Subcutaneous abdominal adipose tissue (tissue), 5 donors: ENCODE measurements around the gene TBX15.

Experiments
- H3K27ac ChIP-seq: one replicate; pipeline ENCODE4 v1.7.0; 2013; ENCODE audit warnings: low read depth, mild to moderate bottlenecking, inconsistent platforms, low read length, moderate library complexity
- H3K27me3 ChIP-seq, 5 donors: one replicate each; pipeline ENCODE4 v1.7.0; 2013; ENCODE audit warnings: low read length in 5 of 5, inconsistent platforms in 1 of 5; ENCODE audit not compliant: control insufficient read depth in 5 of 5, insufficient read depth in 4 of 5
- H3K36me3 ChIP-seq, 5 donors: one replicate each; pipeline ENCODE4 v1.7.0; 2013; ENCODE audit warnings: low read length in 5 of 5; ENCODE audit not compliant: control insufficient read depth in 5 of 5, insufficient read depth in 5 of 5
- H3K4me1 ChIP-seq, 5 donors: one replicate each; pipeline ENCODE4 v1.7.0; 2013; ENCODE audit warnings: low read length in 5 of 5, mild to moderate bottlenecking in 3 of 5, moderate library complexity in 1 of 5; ENCODE audit not compliant: control insufficient read depth in 5 of 5, insufficient read depth in 5 of 5
- H3K4me3 ChIP-seq, 5 donors: one replicate each; pipeline ENCODE4 v1.7.0; 2013; ENCODE audit warnings: low read length in 5 of 5, low read depth in 1 of 5
- H3K9ac ChIP-seq, 5 donors: one replicate each; pipeline ENCODE4 v1.7.0; 2013; ENCODE audit warnings: low read length in 5 of 5, mild to moderate bottlenecking in 4 of 5, moderate library complexity in 3 of 5
- H3K9me3 ChIP-seq, 5 donors: one replicate each; pipeline ENCODE4 v1.7.0; 2013; ENCODE audit warnings: low read length in 5 of 5; ENCODE audit not compliant: control insufficient read depth in 5 of 5
- donor health status: healthy.
- donor health status: healthy.
- donor health status: healthy.
- donor health status: healthy.
- donor health status: healthy.

Gene TBX15

DNA sequence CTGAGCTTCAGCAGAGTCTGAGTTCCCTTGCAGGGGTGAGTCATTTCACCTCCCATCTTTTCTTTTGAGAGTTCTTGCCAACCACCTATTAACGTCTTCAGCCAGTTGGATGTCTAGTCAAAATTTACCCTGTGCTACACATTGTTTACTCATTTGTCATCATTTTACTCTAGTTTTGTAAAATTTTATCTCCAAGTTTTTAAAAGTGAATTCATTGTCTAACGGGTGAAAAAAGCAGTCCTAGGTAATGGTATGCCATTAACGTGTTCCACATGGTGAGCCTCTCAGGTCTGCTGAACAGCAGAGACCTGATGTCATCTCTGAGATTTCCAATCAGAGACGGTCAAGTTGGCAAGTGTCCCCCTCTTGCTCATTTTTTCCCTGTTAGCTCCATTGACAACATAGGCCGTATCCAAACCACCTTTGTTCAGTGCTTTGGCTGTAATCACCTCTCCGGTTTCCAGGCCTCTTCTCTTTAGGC lies 85.4 kb downstream of the TBX15 start:
- Histone ChIP-seq H3K27ac (no peak overlapping the region), H3K4me3 (no peak overlapping the region), H3K36me3 (peaks cover 7 to 39% (median 23%) of the 10 kb centered on the region in 5 donors), H3K9me3 (no peaks in the 10 kb centered on the region), H3K4me1 (peaks cover 0 to 8% (median 4%) of the 10 kb centered on the region in 5 donors), H3K27me3 (no peaks in the 10 kb centered on the region), H3K9ac (no peak overlapping the region)

DNA sequence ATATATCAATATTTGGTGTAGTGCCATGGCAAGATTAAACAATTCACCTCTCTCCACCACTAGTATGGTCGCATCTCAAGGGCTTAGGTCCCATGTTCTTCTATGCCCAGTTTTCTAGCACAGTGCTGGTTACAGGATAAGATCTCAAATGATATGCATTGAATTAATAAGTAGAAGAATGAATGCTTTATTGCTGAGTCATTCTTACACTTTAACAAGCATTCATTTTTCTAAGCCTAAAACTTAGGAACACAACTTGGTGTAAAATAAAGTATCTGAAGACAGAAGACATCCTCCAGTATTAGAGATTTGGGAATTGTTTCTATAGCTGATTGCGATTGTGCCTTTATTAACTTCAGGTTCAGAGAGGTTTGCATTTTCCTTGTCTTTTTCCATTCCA lies 85.8 kb downstream of the TBX15 start:
- Histone ChIP-seq H3K4me3 (no peak overlapping the region), H3K27me3 (no peaks in the 10 kb centered on the region), H3K9ac (no peak overlapping the region), H3K27ac (no peak overlapping the region), H3K4me1 (peaks cover 0 to 8% (median 4%) of the 10 kb centered on the region in 5 donors), H3K9me3 (no peaks in the 10 kb centered on the region), H3K36me3 (peaks cover 7 to 39% (median 23%) of the 10 kb centered on the region in 5 donors)

DNA sequence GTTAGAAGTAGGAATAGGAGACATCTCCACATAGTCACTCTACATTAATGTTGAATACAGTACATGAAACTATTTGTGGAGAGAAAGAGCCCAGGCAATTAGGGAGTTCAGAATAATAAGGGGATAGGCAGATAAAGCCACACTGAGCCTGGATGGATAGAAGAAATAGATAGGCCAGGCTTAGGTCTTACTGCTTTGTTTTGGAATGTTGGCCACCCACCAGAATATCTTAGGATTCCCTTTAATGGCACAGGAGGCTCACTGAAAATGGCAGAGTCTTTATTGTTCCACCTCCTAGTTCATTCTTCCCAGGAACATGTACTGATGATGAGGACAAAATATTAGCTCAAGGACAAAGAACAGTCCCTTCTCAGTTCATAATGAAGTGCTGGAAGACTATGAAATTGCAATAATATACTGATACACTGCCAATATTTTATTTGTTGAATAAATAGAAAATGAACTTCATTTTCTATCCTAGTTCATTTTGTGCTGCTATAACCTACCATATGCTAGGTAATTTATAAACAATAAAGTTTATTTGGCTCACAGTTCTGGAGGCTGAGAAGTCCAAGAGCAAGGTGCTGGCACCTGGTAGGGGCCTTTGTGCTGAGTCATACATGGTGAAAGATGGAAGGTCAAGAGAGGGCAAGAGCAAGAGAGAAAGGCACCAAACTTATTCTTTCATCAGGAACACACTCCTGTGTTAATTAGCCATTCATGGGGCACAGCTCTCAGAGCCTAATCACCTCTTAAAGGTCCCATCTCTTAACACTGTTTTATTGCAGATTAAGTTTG lies 87.3 kb downstream of the TBX15 start:
- no peak overlapping the region for H3K9ac ChIP-seq
- H3K4me1 ChIP-seq, result peaks cover 0 to 8% (median 4%) of the 10 kb centered on the region in 5 donors
- H3K27me3 ChIP-seq, result no peaks in the 10 kb centered on the region
- H3K27ac ChIP-seq, result no peak overlapping the region
- no peaks in the 10 kb centered on the region for H3K9me3 ChIP-seq
- peaks cover 15 to 38% (median 31%) of the 10 kb centered on the region in 5 donors for H3K36me3 ChIP-seq
- H3K4me3 ChIP-seq, result no peak overlapping the region

DNA sequence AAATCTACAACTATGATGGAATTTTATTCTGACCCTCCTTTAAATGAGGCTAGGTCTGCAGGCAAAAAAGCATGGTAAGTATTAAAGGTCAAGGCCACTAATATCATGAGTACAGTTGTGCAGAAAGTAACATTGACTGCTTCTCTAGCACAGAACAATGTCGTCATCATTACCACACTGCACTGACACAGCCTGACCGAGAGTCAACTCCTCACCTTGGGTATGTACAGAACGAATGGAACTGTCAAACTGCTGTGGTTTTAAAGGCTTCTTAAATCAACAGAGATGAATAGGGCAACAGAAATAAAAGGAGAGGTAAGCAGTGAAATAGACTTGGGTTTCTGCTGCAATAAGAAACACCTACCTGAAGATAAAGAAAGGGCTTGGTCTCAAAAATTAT lies 88.8 kb downstream of the TBX15 start:
- H3K27ac ChIP-seq, result no peak overlapping the region
- no peak overlapping the region for H3K9ac ChIP-seq
- no peaks in the 10 kb centered on the region for H3K9me3 ChIP-seq
- H3K4me3 ChIP-seq, result no peak overlapping the region
- H3K36me3 ChIP-seq, result peaks cover 15 to 45% (median 38%) of the 10 kb centered on the region in 5 donors
- H3K27me3 ChIP-seq, result no peaks in the 10 kb centered on the region
- peaks cover 0 to 3% (median 0%) of the 10 kb centered on the region in 5 donors for H3K4me1 ChIP-seq

DNA sequence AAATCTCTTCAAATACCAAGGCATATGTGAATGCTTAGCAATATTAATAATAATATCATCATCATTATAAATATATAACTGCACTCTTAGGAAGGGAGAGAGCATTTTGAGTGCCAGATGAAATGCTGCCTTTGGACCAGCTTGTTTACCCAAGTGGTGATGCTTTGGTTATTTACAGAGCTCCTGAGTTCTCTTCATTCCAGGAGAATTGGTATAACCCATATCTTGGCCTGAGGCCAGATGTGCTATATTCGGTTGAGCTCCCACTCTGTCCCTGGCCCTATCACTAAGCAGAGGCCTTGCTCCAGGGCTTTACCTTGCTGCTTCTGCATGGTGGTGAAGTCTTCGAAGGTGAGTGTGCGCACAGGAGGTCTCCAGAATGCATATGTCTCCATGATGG lies 89.4 kb downstream of the TBX15 start:
- no peak overlapping the region for H3K9ac ChIP-seq
- no peak overlapping the region for H3K4me3 ChIP-seq
- no peak overlapping the region for H3K27ac ChIP-seq
- H3K4me1 ChIP-seq, result peaks cover 0 to 1% (median 0%) of the 10 kb centered on the region in 5 donors
- H3K36me3 ChIP-seq, result peaks cover 15 to 50% (median 38%) of the 10 kb centered on the region in 5 donors
- no peaks in the 10 kb centered on the region for H3K9me3 ChIP-seq
- no peaks in the 10 kb centered on the region for H3K27me3 ChIP-seq

DNA sequence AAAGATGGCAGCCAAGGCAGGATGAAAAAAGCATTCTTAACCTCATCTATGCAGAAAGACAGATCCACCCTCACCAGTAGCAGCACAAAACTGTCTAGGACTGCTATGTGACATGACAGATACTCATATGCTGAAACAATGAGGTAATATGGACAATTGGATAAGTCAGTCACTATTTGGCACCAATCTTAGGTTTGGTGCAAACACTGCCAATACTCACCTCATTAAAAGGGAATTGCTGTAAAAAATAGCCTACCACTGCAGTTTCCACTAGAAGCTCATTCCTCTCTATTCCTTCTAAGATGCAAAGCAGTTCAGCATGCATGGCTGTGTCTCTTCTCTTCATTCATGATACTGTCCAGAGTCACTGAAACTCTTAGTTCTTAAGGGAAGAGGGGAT lies 91.7 kb downstream of the TBX15 start:
- Histone ChIP-seq H3K4me3 (no peak overlapping the region), H3K27ac (no peak overlapping the region), H3K9me3 (no peaks in the 10 kb centered on the region), H3K27me3 (no peaks in the 10 kb centered on the region), H3K4me1 (no peaks in the 10 kb centered on the region), H3K9ac (no peak overlapping the region), H3K36me3 (peaks cover 15 to 50% (median 38%) of the 10 kb centered on the region in 5 donors)

DNA sequence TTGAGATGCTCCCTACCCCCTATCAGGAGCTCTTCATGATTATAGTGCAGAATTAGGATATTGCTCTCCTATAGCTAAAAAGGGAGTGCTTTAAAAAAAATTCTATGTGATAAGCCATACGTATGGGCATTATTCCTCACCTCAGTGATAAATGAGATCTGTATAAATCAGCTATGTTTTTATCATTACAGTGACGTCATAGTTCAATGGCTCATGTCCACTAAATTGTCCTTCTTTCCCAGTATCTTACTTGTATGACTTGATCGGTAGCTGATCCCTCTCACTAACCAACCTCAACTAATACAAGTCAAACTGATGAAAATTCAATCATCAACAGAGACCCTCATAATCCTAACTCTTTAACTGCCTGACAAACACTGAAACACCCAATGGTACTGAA lies 93.3 kb downstream of the TBX15 start:
- H3K36me3 ChIP-seq, result peaks cover 17 to 59% (median 43%) of the 10 kb centered on the region in 5 donors
- no peaks in the 10 kb centered on the region for H3K27me3 ChIP-seq
- H3K4me3 ChIP-seq, result no peak overlapping the region
- H3K9ac ChIP-seq, result no peak overlapping the region
- no peak overlapping the region for H3K27ac ChIP-seq
- H3K9me3 ChIP-seq, result no peaks in the 10 kb centered on the region
- H3K4me1 ChIP-seq, result no peaks in the 10 kb centered on the region

DNA sequence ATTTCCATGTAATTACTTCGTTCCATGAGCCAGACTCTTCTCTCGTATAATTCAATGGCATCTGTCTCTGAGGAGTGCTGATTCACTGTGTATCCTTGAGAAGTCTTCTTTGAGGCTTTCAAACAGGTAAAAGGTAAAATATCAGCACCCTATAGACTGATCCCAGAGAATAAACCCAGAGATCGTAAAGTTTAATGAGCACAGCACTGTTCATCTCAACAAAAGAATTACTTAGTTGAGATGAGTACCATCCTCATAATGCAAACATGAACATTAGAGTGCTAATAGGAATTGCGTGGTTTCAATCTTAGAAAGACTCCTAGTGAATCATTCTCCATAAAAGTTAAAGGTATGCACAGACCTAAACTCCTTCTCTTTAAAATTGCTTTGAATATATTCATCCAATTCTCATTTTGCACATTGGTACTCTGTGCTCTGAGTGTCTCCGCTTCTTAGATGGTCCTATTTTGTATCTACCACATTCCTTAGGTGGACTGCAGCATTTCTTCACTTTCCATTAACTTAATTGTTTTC lies 97.2 kb downstream of the TBX15 start:
- Histone ChIP-seq H3K4me3 (no peak overlapping the region), H3K36me3 (peaks cover 6 to 49% (median 37%) of the 10 kb centered on the region in 5 donors), H3K4me1 (no peaks in the 10 kb centered on the region), H3K9me3 (no peaks in the 10 kb centered on the region), H3K27me3 (no peaks in the 10 kb centered on the region), H3K9ac (no peak overlapping the region), H3K27ac (no peak overlapping the region)

DNA sequence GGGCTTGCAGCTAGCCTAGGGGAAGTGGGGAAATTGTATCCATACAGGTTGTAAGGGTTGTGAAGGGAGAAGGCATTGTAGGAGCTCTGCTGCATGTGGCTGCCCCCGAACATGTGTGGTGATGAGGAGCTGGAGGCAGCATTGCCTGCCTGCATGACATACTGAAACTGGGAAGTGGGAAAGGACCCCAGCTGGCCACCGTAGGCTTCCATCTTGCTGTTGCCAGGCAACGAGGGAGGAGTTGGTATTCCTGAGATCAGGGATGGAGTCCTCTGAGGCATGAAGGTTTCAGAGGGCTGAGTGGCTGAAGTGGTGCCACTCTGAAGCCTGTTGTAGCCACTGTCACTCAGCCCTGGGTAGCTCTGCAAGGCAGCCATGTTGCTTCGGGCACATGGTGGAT lies 103.2 kb downstream of the TBX15 start:
- Histone ChIP-seq H3K27ac (no peak overlapping the region), H3K4me3 (no peak overlapping the region), H3K27me3 (no peaks in the 10 kb centered on the region), H3K9me3 (no peaks in the 10 kb centered on the region), H3K4me1 (peaks cover 0 to 8% (median 4%) of the 10 kb centered on the region in 5 donors), H3K36me3 (peaks cover 21 to 51% (median 34%) of the 10 kb centered on the region in 5 donors), H3K9ac (no peak overlapping the region)

DNA sequence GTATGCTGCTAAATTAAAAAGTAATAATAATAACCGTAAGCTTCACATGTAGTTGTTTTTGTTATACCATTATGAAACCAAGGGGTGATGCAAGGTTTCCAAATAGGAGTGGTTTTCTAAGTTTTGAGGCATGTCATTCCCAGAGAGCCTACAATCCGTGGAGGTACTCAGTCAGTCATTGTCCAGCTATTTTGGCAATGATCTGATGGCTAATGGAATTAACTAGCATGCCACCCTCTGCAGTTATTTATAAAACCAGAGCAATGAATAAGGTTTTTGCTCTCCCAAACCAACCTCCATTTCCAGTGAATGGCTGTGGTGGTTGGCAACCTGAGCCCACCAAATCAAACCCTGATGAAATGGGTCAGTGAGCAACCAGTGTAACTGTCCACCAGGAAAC lies 106.4 kb downstream of the TBX15 start:
- Histone ChIP-seq H3K36me3 (peaks cover 14 to 32% (median 24%) of the 10 kb centered on the region in 5 donors), H3K27ac (no peak overlapping the region), H3K27me3 (no peaks in the 10 kb centered on the region), H3K4me1 (peaks cover 0 to 9% (median 4%) of the 10 kb centered on the region in 5 donors), H3K9me3 (no peaks in the 10 kb centered on the region), H3K4me3 (no peak overlapping the region), H3K9ac (no peak overlapping the region)
